Measurements from ENCODE around the gene SLC24A4.

Gene SLC24A4

DNA sequence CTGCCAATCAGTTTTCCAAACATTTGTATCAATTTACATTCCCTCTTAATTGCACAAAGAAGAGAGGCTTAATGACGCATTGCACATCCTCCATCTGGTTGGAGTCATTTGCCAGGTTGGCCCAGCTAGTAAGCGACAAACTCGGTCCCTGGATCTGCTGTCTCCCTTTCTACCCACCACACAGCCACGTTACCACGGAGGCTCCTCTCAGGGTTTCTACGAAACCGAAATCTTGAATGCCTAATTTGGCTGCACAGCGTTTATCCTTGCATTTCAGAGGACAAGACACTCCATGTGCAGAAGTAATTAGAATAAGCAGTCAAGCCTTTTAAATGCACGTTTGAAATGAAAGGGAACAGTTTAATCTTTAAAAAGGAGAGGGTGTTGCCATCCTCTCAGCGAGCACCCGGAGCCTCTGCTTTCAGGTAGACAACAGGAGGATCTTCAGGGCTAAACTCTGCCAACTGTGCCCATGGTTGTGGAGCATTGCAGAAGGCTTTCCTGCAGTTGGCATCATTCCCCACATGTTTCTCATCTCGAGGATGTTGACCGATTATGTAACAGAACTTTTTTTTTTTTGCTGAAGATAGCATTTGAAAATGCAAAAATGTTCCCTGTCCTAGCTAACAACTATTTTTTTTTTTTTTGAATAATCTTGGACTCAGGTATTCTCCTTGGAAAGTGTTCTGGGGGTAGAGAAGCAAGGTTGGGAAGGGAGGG, 37.8 kb downstream of the SLC24A4 start:
- no peak for DNase-seq (ENCODE audit: extremely low read depth in 1 of 2, low read depth in 1 of 2)

DNA sequence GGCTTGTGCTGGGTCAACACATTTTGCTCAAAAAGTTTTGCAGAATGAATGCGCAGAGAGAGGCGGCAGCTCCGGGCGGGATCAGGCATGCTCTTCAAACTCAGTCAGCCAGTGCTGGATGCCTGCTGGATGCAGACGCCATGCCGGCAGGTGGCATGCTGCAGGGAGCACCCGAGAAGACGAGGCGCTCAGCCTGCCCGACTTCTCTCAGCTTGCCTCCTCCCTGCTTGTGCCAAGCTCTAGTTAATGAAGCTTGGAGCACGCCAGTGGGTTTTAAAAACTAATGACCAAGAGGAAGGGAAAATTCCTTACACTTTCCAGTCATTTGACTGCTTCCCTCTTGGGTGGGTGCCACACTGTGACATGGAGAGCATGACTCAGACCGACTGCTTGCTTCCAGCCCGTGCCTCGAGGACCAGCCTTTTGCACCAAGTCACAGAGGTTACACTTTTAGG, 39.8 kb downstream of the SLC24A4 start:
- DNase-seq (ENCODE audit: extremely low read depth in 1 of 2, low read depth in 1 of 2), result no peak

DNA sequence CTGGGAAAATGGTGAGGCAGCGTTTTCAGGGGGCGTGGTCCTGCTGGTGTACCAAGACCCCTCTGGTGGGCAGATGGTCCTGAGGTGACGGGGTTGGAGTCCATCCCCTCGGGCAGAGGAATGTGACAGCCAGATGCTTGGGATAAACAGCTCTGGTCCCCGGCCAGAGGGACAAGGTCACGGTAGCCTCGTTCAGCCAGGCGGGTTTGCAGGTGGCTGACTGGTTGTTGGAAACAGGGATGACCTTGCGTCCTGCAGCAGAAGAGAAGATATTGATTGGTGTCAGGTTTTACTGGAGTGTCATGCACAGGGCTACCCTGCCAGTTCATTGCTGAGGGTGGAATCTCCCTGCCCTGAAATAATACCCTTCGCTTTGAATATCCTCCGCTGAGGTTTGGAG, 43.3 kb downstream of the SLC24A4 start:
- DNase-seq (ENCODE audit: extremely low read depth in 1 of 2, low read depth in 1 of 2), result no peak

DNA sequence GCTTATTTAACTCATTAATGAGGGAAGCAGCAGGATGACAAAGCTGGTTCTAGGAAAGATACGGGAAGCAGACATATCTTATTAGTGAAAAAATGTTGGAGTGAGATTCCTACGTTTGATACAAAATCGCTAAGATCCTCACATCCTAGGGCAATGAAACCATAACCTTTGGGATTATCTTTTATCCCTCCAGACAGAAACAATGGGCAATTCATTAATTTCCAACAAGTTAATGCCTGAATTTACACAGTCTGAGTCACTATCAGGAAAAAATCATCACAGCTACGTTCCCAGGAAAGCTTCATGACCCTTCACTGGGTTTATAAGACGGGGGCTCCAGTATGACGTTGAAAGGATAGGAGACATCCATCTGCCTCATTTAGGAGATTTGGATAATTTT, 45.0 kb downstream of the SLC24A4 start:
- no peak for DNase-seq (ENCODE audit: extremely low read depth in 1 of 2, low read depth in 1 of 2)

DNA sequence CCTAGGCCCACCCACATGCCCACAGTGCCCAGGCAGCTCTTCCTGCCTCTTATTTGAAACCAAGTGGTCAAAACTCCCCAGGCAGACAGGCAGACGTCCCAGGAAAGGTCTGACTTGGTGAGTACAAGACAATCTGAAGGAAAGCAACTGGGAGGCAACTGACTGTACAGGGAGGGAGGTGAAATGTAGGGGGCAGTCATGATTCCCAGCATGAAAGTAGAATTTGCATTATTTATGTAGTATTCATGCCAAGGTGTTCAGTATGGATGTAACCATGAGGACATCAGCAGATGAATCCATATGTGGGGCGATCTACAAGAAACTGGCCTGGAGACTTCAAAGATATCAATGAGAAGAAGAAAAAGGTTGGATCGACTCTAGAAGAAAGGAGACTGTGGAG, 46.1 kb downstream of the SLC24A4 start:
- no peak for DNase-seq (ENCODE audit: extremely low read depth in 1 of 2, low read depth in 1 of 2)

DNA sequence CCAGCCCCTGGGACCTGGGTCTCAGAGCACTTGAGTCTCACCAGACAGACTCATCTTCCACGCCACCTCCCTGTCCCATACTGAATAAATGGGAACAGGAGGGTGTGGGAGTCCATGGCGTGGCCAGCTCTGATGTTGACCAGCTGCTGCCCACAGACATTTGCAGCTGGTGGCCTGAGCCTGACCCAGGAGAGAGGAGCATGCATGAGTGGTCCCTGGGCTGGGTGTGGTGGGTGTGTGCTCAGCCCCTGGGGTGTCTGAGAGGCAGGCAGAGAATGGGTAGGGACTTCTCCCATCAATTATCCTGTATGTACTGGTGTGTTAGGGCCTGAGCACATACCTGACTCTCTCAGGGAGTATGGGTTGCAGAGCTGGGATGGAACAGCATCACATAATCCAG, 49.3 kb downstream of the SLC24A4 start:
- no peak for DNase-seq (ENCODE audit: extremely low read depth in 1 of 2, low read depth in 1 of 2)

DNA sequence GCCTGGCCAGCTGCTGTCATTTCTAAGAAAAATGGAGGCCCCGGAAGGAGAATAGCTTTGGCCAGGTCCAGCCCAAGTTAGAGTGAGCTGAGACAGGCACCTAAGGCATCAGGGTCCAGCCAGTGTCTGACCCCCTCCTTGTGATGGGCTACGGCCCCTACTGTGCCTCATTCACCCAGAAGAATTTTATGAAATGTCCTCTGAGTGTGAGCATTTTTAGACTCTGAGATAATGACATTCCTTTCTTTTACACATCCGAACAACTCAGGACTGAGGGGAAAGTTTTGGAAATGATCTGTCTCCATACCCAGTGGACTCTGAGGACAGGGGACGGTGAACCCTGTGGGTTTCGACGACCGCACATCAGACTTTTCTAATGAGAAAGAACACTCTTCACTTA, 50.4 kb downstream of the SLC24A4 start:
- no peak for DNase-seq (ENCODE audit: extremely low read depth in 1 of 2, low read depth in 1 of 2)

DNA sequence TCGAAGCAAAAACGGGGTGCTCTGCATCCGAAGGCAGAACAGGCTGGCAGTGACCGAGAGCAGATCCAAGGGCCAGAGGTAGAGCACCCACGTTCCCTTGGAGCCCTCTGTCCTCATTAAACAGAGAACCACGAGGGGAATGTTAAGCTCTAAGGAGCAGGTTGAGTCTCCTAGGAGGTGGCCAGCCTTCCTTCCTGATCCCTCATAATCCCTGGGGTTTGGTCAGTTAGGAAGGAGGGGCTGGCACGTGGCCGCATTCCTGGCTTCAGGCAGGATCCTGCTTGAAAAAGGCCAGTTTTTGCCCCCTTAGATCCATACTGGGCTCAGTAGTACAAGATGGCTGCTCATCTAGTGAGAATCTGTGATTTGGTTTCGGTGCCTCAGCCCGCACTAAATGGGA, 57.2 kb downstream of the SLC24A4 start:
- no peak for DNase-seq (ENCODE audit: extremely low read depth in 1 of 2, low read depth in 1 of 2)

DNA sequence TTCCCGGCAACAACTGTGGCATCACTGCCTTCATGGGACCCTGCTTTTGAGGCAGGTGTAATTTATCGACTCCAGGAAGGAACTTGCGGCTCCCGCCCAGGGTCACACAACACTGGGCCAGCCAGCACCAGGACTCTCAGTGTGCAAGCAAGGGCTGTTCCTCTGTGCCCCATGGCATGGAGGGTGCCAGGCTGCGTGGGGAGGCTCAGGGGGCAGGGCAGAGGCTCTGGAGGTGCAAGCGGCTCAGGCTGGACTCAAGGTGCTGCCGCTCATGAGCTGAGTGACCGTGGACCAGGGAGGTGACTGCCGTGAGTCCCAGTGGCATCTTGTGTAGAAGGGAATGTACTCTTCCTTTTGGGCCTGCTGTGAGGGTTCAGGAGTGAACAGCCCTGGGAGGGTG, 57.6 kb downstream of the SLC24A4 start:
- DNase-seq (ENCODE audit: extremely low read depth in 1 of 2, low read depth in 1 of 2), result no peak

DNA sequence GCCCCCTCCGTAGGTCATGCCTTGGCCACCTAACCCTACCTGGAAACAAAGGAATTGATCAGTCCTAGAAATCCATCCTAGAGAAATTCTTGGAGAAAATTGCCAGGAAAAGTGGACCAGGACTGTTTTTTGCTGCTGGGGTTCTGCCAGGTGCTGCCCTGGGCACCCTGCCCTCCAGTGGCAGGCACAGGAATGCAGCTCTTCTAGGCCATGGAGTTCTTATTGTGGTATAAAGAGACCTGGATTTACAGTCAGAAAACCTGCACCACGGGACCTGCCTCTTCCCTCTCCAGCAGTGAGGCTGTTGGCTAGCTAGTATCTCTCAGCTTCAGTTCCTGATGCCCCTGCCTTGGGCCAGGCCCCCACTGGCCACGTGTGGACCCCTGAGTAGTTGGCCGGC, 59.7 kb downstream of the SLC24A4 start:
- DNase-seq (ENCODE audit: extremely low read depth in 1 of 2, low read depth in 1 of 2), result no peak

DNA sequence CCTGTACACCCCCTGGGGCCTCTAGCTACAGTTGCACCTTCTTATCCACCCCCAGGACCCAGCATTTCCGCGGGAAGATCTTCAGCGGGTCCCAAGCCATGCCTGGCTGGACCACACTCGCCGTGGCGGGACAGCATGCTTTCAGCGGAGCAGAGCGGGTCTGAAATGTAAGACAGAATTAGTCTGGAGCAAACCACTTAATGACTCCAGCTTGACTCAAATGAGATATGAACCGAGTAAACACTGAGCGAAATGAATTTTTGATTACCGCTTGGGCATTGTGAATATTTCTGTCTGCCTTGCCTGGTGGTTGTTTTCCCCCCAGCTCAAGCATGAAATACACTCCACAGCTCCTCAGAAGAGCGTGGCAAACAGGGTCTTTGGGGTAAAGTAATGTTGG, 60.8 kb downstream of the SLC24A4 start:
- no peak for DNase-seq (ENCODE audit: extremely low read depth in 1 of 2, low read depth in 1 of 2)

DNA sequence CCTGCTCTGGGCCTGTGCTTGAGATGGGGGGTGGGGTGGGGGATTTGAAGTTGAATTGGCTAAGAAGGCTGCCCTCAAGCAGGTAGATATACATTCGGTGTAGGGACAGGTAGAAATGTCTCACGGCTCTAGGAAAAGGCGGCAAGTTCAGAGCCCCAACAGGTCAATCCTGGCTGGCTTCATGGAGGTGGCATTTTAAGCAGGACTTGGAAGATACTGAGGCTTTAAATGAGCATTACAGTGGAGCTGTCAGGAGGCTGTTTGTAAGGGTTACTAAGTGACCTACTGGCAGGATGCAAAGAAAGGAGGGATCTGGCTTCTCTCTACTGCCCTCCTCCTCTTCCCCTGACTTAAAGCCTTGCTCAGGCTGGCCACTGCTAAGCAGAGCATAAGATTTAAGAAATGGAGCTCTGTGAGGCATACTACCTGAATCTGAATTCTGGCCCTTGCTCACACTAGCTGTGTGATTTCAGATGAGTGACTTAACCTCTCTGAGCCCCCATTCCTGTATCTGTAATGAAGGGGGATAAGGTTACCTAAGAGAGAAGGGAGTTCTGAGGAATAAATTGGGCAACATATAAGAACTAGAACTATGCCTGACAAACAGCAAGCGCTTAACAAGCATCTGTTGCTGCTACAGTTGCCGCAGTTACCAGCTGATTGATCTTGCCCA, 61.6 kb downstream of the SLC24A4 start:
- no peak for DNase-seq (ENCODE audit: extremely low read depth in 1 of 2, low read depth in 1 of 2)

DNA sequence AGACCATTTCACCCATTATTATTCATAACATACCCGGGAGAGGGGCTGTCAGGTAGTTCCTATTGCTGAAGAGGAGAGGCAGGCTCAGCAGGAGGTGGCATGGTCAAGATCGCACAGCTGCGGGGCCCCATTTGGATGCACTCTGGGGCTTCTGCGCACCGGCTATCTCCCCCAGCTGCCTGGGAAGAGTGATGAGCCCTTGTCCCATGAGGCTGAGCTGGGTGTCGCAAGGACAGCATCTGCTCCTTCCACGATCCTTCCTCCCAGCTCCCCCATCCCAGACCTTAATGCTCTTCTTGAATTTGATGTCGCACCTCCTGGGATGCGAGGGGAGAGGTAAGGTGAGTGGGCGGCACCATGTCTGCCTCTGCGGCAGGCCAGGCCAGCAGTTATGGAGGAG, 62.6 kb downstream of the SLC24A4 start:
- DNase-seq (ENCODE audit: extremely low read depth in 1 of 2, low read depth in 1 of 2), result no peak

DNA sequence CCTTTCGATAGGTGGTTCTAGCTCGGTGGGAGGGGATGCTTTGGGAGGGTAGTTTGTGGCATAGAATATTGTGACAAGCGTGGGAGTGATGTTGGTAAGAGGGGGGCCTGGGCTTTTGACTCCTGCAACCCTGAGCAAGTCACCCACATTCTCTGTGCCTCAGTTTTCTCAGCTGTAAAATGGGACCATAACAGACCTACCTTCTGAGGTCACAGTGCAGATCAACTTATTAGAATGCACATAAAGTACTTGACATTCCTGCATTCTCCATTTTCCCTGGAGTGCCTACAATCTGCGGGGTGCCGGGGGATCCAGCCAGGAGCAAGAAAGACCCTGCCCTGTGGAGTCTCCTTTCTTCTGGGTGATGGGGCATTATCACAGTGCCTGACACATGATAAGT, 63.2 kb downstream of the SLC24A4 start:
- DNase-seq (ENCODE audit: extremely low read depth in 1 of 2, low read depth in 1 of 2), result no peak

DNA sequence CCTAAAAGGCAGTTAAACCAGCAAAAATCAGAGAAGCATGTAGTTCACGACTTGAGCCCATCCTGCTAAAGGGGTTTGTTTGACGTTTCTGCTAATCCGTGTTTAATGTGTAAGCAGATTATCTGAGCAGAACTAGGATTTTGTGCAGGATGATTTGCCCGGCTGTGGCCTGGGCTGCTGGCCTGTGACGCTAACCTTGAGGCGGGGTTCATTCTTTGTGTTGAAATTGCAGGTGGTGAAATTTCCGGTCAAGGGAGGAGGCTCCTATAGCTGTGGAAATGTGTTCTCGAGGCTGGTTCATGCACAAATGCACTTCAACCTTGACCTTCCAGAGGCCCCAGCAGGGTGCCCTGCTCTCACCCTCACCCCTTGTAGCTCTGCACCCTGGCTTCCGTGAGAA, 63.7 kb downstream of the SLC24A4 start:
- DNase-seq (ENCODE audit: extremely low read depth in 1 of 2, low read depth in 1 of 2), result no peak

DNA sequence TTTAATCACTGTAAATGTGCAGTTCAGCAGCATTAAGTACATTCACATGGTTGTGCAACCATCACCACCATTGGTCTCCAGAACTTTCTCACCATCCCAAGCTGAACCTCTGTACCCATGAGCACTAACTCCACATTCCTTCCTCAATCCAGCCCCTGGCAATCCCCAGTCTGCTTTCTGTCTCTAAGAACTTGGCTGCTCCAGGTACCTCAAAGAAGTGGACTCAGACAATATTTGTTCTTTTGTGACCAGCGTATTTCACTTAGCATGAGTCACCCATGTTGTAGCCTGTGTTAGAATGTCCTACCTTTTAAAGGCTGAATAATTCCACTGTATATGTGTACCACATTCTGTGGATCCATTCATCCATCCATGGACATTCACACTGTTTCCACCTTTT, 64.6 kb downstream of the SLC24A4 start:
- DNase-seq (ENCODE audit: extremely low read depth in 1 of 2, low read depth in 1 of 2), result no peak

DNA sequence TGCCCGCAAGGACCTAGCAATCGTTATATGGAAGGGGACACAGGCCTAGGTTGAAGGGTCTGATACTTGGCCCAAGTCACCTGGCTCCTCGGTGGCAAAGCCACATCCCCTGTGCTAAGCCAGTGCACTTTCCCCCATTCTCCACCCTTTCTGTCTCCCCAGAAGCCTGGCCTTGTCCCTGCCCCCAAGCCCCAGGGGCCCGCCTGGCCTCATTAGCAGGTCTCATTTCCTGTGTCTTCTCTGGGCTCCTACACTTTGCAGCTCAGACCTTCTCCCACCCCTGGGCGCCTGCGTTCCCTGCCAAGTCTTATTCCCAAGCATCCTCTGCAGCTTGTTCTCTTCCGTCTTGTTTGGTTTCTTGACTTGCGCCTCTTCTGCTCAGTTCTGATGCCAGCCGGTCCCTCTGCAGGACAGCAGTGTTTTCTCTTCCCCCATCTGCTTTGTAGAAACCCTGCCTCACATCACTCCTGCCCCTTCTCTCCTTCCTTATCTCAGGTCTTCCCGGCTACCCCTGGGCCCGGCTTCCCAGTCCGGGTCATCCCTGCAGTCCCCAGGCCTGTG, 66.7 kb downstream of the SLC24A4 start:
- DNase-seq (ENCODE audit: extremely low read depth in 1 of 2, low read depth in 1 of 2), result no peak

DNA sequence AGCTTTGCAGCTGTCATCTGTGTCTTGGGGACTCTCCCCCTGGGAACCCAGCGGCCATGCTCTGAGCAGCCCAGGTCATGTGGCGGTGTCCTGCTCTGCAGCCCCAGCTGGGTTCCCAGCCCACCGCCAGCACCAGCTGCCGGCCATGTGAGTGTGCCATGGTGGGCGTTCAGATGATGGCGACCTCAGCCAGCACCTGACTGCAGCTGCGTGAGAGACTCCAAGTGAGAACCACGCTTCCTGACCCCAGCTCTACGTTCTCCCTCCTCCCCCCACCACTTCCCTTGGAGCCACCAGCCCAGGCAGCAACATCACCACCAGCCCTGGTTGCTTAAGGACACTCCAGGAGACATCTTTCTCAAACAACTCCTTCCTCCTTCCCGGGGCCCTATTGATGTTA, 68.8 kb downstream of the SLC24A4 start:
- DNase-seq (ENCODE audit: extremely low read depth in 1 of 2, low read depth in 1 of 2), result no peak

DNA sequence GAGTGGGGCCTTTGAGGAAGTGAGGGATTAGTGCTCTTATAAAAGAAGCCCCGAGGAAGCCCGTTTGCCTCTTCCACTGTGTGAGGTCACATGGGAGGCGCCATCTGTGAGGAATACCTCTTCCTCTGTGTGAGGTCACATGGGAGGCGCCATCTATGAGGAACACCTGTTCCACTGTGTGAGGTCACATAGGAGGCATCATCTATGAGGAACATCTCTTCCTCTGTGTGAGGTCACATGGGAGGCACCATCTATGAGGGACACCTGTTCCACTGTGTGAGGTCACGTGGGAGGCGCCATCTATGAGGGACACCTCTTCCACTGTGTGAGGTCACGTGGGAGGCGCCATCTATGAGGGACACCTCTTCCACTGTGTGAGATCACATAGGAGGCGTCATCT, 69.7 kb downstream of the SLC24A4 start:
- DNase-seq (ENCODE audit: extremely low read depth in 1 of 2, low read depth in 1 of 2), result no peak

DNA sequence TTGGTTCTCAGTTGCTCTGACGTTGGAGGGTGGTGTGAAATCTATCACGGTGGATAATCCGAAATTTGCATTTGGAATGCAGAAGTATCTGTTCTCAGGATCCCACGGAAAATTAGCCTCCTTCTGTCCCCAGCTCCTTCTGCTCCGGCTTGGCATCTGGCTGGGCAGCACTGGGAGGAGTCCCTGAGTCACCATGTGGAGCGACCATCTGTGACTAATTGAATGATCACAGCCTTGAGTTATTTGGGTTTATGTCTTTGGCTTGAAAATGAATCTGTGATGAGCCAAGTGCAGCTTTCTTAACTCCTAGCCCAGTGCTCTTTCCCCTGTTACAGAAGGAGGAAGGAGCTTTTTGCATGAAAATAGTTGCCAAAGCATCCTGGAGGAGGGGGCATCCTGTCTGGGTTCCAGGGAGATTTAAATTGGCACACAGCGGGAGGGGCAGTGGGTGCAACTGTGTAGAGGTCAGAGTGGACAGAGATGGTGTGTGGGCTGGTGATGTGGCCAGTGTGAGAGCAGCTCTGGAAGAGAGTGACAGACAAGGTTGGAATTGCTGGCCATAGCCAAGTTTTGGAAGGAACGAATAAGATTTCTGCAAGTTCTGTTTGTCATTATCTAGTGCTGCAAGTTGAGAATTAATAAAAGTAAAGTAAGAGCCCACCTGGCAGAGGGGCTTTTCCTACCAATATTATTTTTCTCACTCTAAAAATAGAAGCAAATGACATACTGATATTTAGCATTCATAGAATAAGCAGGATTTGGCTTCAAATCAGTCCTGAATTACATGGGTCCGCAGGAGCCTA, 74.4 kb downstream of the SLC24A4 start:
- DNase-seq (ENCODE audit: extremely low read depth in 1 of 2, low read depth in 1 of 2), result no peak

DNA sequence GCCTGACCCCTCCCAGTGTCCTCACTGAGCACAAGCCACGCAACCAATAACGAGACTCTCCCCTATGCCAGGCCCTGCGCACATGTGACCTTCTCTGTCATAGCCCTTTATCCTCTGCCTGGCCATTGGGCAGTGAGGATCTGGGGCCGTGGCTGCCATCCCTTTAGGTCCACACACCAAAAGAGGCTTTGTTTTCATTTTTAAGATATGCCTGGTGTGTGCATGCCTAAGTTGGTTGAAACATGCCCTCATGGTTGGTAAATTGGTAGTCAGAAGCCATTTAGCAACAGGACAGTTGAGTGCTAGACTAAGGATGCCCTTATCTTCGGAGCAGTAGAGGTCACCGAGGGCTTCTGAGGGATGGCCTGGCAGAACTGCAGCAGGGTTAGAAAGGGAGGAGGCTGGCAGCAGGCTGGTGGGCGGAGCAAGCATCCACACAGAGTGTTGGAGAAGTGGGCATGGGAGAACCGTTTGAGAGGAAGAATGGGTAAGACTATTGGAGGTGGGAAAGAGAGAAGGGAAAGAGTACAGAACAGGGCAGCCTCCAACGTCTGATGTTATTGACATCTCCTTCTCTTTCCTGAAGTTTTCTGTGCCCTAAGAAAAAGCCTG, 75.1 kb downstream of the SLC24A4 start:
- DNase-seq (ENCODE audit: extremely low read depth in 1 of 2, low read depth in 1 of 2), result no peak
